ENCODE measurements around the gene LRRC41. TPM values are rescaled to one million over a fixed set of nuclear protein-coding genes. Genes with fewer than 3 reads are reported as not detected.

The LRRC41 gene
- total and polyA plus RNA-seq, 2 of the 13 experiments (the other 11 are each of a cell fraction or from before 2014, with no cell fraction given): 48.1 to 53.6 TPM

- no peak for TF ChIP-seq RFXANK (CRISPR knock-in tag; IDR thresholded peaks at IDR 0.05)
- TF ChIP-seq GTF2F1 (IDR thresholded peaks at IDR 0.05; ENCODE audit: low read length): peak; percentile 82; the same call in 1 of the 2 replicates
- TF ChIP-seq ZNF282 (IDR thresholded peaks at IDR 0.05; ENCODE audit: partially characterized antibody): no peak
- TF ChIP-seq ZNF318 (CRISPR knock-in tag; IDR thresholded peaks at IDR 0.05): no peak
- TF ChIP-seq ZFP36L1 (CRISPR knock-in tag; IDR thresholded peaks at IDR 0.05): no peak
- no peak for TF ChIP-seq CC2D1A (CRISPR knock-in tag; IDR thresholded peaks at IDR 0.05)
- TF ChIP-seq TEAD2 (CRISPR knock-in tag; IDR thresholded peaks at IDR 0.05): no peak
- no peak for TF ChIP-seq ZFYVE20 (CRISPR knock-in tag; IDR thresholded peaks at IDR 0.05; ENCODE audit: borderline replicate concordance, low read depth)
- no peak for TF ChIP-seq NFE2L2 (IDR thresholded peaks at IDR 0.05; ENCODE audit: low read length)
- TF ChIP-seq MBNL3 (CRISPR knock-in tag; conservative IDR thresholded peaks at IDR 0.05): no peak
- no peak for TF ChIP-seq TP53 (CRISPR knock-in tag; conservative IDR thresholded peaks at IDR 0.05)
- TF ChIP-seq ZNF639 (CRISPR knock-in tag; conservative IDR thresholded peaks at IDR 0.05): peak; percentile 42; the same call in 1 of the 2 replicates
- TF ChIP-seq RBAK (CRISPR knock-in tag; IDR thresholded peaks at IDR 0.05): no peak
- no peak for TF ChIP-seq FLYWCH1 (CRISPR knock-in tag; IDR thresholded peaks at IDR 0.05)
- TF ChIP-seq TCF12 (IDR thresholded peaks at IDR 0.05): no peak
- TF ChIP-seq TCF12 (CRISPR knock-in tag; IDR thresholded peaks at IDR 0.05): no peak
- no peak for TF ChIP-seq ZBTB37 (CRISPR knock-in tag; IDR thresholded peaks at IDR 0.05)
- TF ChIP-seq TRAFD1 (CRISPR knock-in tag; IDR thresholded peaks at IDR 0.05; ENCODE audit: borderline replicate concordance): 0 out of 2 replicates have a peak, but pooled peaks have one; percentile 75
Observed at GRCh38 chr1:46303038-46303871, at the start of gene LRRC41, which contains the start of gene UQCRH (continued).
